ACHN (cell line): Measurements from ENCODE around the gene TGFBR3.

Source experiments
- DNase-seq: peaks from one replicate; pipeline ENCODE4 v3.0.0-alpha.2; 2015
- in situ Hi-C: cut with HindIII; loops from 2 replicates; pipeline ENCODE4 v1.10.0; 2017; ENCODE audit warnings: low sequenced_read_pairs, low pct_ligation_motif_present, low pct_unique_long_range_greater_than_20kb

TGFBR3 gene

DNA sequence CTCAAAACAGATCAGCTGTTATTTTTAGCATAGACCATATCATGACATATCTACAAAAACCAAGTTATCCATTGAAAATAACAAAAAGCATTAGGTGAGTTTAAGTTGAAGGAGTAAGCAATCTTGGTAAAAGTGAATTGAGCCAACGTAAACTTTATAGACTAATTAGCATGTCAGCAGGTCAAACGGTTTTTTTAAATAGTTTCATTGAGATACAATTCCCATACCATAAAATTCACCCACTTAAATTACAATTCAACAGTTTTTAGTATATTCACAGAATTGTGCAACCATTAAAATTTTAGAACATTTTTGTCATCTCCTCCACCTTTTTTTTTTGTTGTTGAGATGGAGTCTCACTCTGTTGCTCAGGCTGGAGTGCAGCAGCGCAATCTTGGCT is 92.1 kb downstream of the TGFBR3 start:
- DNase-seq: no peak
- in situ Hi-C loops: no loop called here

- DNase-seq: no peak
- in situ Hi-C loops: no loop called here
Observed at GRCh38 chr1:91793189-91793588, 92.8 kb downstream of the TGFBR3 start.

- in situ Hi-C loops: no loop called here
- DNase-seq: no peak
Observed at GRCh38 chr1:91792489-91793071, 93.4 kb downstream of the TGFBR3 start.

GRCh38 chr1:91791691-91792488 is 94.1 kb downstream of the TGFBR3 start:
- no peak for DNase-seq
- in situ Hi-C loops: no loop called here

DNA sequence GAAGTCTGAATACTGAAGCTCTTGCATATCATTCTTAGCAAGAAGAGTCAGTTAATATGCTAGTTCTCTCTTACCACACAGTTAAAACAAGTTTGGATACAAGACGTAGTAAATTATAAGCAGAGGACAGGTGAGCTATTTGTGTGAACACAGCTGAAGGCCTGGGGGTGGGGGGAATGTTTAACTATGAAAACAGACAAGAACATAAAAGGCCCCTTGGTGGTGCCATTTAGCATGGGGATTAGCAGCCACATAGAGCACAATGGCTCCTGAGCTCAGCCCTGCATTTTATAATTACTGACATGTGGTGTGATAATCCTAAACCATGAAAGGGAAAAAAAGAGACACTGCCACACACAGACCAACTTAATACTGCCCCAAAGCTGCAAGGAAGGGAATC is 94.8 kb downstream of the TGFBR3 start:
- in situ Hi-C loops: no loop called here
- DNase-seq: no peak

GRCh38 chr1:91790392-91790791 is 95.6 kb downstream of the TGFBR3 start:
- in situ Hi-C loops: no loop called here
- DNase-seq: no peak

DNA sequence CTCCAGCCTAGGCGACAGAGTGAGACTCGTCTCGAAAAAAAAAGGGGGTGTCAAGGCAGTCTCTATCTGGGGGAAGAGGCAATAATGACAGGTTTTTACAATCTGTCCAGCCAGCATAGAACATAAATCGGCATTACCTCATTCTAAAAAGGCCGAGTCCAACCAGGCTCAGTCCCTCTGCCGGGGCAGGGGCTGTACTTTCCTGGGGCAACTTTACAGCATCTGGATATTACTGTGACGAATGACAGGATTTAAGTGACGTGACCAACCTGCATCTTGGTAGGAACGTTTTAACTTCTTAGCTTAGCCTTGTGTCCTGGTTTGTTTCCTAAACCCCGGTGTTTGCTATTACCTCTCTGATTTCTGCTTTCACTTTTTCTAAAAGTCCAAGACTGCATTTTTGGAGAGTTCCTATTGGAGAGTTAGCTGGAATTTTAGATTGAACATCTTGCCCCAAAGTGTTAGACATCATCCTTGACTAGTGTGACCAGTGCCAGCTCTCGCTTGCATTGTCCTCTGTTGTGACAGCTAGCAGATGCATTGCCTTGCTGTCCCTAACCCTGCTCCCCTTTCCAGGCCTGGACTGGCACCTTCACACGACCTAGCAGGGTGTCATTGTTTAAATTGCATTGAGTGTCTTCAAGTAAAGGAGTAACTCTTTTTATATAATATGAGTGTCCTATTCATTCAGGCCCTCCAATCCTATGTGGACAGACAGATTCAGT is 96.5 kb downstream of the TGFBR3 start:
- DNase-seq: no peak
- in situ Hi-C loops: no loop called here

DNA sequence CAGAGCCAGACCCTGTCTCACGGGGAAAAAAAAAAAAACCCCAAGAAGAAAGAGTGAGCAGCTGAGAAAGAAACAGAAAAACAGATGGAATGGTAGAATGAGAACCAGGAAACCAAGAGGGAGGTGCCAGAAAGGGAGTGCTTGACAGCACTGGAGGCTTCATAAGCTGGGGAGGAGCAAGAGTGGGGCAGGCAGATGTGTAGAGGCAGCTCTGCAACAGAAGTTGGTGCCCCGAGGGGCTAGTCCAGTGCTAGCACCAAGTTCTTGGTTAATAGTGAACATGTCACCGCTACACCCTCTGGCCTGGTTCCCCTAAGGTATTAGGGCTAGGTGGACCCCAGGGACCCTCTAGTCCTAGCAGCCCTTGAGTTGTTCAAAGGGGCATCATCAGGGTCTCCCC is 98.0 kb downstream of the TGFBR3 start:
- in situ Hi-C loops: no loop called here

DNA sequence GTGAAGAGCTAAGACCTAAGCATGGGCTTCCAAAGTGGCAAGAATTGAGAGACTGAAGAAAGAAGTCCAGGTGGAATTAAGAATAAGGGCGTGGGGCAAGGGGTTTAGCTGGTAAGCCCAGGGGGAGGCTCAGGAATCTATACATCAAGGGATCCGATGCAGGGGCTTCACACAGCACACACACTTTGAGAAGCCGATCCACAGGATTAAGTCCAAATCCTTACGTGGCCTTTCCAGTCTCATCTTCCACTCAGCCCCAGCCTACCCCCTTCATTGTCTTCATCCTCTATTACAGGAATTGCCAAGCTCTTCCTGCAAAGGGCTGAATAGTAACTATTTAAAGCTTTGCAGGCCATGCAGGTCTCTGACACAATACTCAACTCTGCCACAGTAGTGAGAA is 101.3 kb downstream of the TGFBR3 start:
- DNase-seq: no peak
- in situ Hi-C loops: no loop called here

More for the DNA sequence above, 98.0 kb downstream of the TGFBR3 start:
- DNase-seq: no peak

DNA sequence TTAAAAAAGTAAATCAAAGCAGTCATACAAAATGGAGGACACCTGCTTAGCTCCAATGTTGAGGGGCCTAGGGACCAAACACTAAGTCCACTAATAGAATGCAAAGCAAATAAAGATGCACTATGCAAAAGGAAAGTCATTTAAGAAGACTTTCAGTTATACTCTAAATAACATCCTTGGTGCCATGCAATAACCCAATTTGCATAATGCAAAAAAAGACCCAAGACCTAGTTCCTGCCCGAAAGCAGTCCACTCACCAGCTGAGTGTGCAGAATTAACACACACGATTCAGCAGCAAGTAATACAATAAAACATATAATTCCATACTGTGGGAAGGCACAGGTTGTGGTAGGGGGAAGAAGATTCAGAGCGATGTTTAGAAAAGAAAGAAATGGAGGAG is 101.8 kb downstream of the TGFBR3 start:
- no peak for DNase-seq
- in situ Hi-C loops: no loop called here

- no peak for DNase-seq
- in situ Hi-C loops: no loop called here
Observed at GRCh38 chr1:91783423-91784170, 102.4 kb downstream of the TGFBR3 start.

DNA sequence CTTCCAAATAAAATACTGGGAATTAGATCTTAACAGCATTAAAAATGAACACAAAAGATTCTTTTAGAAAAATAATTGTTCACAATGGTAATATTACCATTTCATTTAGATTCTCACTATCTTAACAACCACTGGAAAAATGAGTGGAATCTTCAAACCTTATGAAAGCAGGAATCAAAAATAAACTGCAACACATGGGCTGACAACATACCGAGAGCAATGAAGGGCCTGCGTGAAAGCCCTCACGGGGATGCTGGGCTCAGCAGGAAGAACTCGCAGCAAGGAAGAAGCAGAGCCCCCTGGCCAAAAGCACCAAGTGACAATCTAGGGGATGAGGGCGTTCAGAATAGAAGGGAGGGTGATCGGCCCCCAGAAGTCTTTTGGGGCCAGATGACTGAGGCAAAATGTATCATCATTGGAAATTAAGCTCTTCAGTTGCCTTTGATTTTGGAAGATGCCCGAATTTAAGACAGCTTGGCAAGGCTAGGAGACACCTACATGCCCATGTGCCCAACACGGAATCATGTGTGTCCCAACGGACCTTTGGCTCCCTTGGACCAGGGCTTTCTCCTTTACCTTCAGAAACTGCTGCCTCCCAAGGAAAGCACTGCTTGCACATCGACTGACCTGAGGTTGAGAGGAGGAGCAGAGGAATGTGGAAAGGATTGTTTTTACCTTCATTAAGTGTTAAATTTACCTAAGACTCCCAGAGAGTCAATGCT is 103.9 kb downstream of the TGFBR3 start:
- DNase-seq: no peak
- in situ Hi-C loops: no loop called here

DNA sequence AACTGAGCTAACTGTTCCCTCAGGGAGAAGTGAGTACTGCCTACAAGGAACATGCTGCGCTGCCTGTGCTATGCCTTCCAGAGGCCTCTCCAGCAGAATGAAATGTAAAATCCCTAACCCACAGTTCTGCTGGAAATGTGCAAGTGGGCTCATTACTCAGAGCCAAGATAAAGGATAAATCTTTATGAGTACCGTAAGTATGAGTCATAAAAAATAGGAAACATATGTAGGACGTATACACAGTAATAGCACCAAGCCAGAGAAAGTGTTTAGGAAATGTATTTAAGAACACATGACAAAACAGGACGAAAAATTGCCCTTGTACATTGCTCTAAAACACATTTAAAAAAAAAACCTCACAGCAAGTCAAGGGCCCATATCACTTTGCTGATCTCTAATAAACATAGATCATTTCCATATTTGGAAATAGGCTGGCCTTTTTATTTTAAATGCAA is 104.6 kb downstream of the TGFBR3 start:
- no peak for DNase-seq
- in situ Hi-C loops: no loop called here

DNA sequence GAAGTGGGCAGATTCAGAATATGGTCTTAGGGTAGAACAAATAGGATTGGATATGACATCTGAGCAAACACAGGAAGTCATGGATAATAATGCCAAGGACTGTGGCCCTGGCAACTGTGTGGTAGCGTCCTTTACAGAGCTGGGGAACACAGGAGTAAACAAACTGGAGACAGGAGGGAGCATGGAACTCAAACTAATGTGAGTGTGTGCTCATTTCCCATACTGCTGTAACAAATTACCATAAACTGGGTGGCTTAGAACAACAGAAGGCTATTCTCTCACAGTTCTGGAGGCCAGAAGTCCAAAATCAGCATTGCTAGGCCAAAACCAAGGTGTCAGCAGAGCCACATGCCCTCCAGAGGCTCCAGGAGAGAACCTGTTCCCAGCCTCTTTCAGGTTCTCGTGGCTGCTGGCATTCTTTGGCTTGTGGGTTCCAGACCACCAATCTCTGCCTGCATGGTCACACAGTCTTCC is 106.4 kb downstream of the TGFBR3 start:
- in situ Hi-C loops: no loop called here
- DNase-seq: no peak

GRCh38 chr1:91778964-91779363 is 107.0 kb downstream of the TGFBR3 start:
- in situ Hi-C loops: no loop called here
- DNase-seq: no peak

- in situ Hi-C loops: no loop called here
- no peak for DNase-seq
Observed at GRCh38 chr1:91777630-91778300, 108.2 kb downstream of the TGFBR3 start.

DNA sequence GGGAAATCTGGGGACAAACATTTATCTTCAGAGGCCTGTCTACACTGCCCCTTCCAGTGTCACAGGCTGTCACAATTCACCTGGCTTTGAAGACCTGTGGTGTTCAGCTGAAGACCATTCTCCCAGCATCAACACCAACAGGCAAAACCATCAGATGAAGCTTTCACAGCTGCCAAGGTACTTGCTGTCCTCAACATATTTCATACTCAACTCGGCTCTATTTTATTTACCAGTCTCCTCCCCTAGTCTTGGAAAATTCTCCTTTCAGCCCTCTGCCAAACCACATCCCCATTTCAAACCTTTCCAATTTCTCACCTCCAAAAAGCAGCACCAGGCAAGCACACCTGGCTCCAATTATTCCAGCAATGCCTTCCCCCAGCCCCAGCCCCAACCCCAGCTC is 108.8 kb downstream of the TGFBR3 start:
- in situ Hi-C loops: no loop called here
- no peak for DNase-seq
